Esophagus muscularis mucosa (tissue), 4 donors: ENCODE results near the gene GGCX. TPM values are rescaled to one million over a fixed set of nuclear protein-coding genes. Genes with fewer than 3 reads are reported as not detected.

Source experiments
- DNase-seq: peaks from one replicate; pipeline ENCODE4 v3.0.0-alpha.2; 2017; ENCODE audit errors: extremely low spot score
- H3K27ac ChIP-seq, 4 donors: fragments of 200-600 bp; sonication (generic); replicated peaks in 1 of 4; 1 replicate in 3 of 4; 2 replicates in 1 of 4; pipeline ENCODE4 v1.5.1; 2016 to 2019; ENCODE audit warnings: mild to moderate bottlenecking in 1 of 4
- H3K27me3 ChIP-seq, 4 donors: fragments of 200-600 bp; sonication (generic); one replicate each; pipeline versions ENCODE4 v1.5.1 to v1.6.0; 2016 to 2019
- H3K36me3 ChIP-seq, 4 donors: fragments of 200-600 bp; sonication (generic); one replicate each; pipeline ENCODE4 v1.5.1; 2016 to 2019
- H3K4me1 ChIP-seq, 4 donors: fragments of 200-600 bp; sonication (generic); one replicate each; pipeline ENCODE4 v1.5.1; 2016 to 2019
- H3K4me3 ChIP-seq, 4 donors: fragments of 200-600 bp; sonication (generic); 1 replicate in 2 of 4; 2 replicates in 2 of 4; pipeline ENCODE4 v1.5.1; 2016 to 2019; ENCODE audit warnings: mild to moderate bottlenecking in 4 of 4, moderate library complexity in 1 of 4
- H3K9me3 ChIP-seq, 4 donors: fragments of 200-600 bp; sonication (generic); 1 replicate in 3 of 4; 2 replicates in 1 of 4; pipeline ENCODE4 v1.5.1; 2016 to 2019
- CTCF ChIP-seq, 3 experiments: fragments of 200-600 bp in 2 of 3; fragments of 450-650 bp in 1 of 3; sonication (generic) in 2 of 3; IDR thresholded peaks; one replicate each; pipeline ENCODE4 v1.5.1; 2017 to 2019; ENCODE audit warnings: antibody characterized with exemption in 3 of 3, mild to moderate bottlenecking in 2 of 3, moderate library complexity in 1 of 3
- EP300 ChIP-seq: sonication (generic); formaldehyde crosslinking; IDR thresholded peaks from one replicate; pipeline ENCODE4 v1.6.1; 2017; ENCODE audit warnings: antibody characterized with exemption
- POLR2A ChIP-seq: fragments of 450-650 bp; IDR thresholded peaks from one replicate; pipeline ENCODE4 v1.6.1; 2017; ENCODE audit warnings: antibody characterized with exemption, moderate library complexity, mild to moderate bottlenecking, low read depth
- POLR2AphosphoS5 ChIP-seq, 2 donors: sonication (generic); formaldehyde crosslinking; IDR thresholded peaks; one replicate each; pipeline ENCODE4 v1.6.1; 2017; ENCODE audit warnings: antibody characterized with exemption in 2 of 2
- WGBS: methylation state at CpG from one replicate; pipeline ENCODE4 v1.1.5; 2018; 5-methylcytosine and 5-hydroxymethylcytosine counted together
- intact Hi-C: fragments of 100-400 bp; cut with DNase I; formaldehyde crosslinking; loops from one replicate; pipeline ENCODE4 v1.15.1; 2023
- total RNA-seq, 4 donors: library from RNA; depleted of rRNA; stranded (reverse); fragments of >200 nt; gene quantifications; one replicate each; pipeline versions ENCODE4 v1.1.0 to v1.2.1, GENCODE V29; 2016

GGCX gene
- total RNA-seq, 4 donors from 2014 or later: 15.0 to 25.3 (median 19.5) TPM

DNA sequence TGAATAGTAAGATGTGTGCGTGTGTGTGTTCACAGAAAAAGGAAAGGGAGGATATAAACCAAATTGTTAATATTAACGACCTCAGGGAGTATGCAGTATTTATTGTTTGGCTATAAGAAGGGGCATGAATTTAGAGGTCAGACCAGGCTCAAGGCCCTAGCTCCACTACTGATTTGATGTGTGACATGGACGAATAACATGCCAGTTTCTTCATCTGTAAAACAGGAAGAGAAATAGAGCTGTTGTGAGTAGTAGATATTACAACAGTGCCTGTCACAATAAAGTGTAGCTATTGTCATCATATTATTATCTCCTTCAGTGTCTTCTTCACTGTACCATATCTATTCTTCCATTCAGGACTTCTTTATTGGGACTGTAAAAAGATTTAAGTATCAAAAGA lies 26.4 kb downstream of the GGCX start:
- no peaks in the 10 kb centered on the region for H3K27me3 ChIP-seq
- H3K4me1 ChIP-seq: peaks cover 10 to 29% (median 20%) of the 10 kb centered on the region in 4 donors
- DNase-seq: no peak
- WGBS: 78% methylated on average over 3 of the region's 3 CpGs
- no peak for TF ChIP-seq POLR2AphosphoS5 (IDR thresholded peaks at IDR 0.05)
- H3K36me3 ChIP-seq: no peaks in the 10 kb centered on the region
- intact Hi-C loops: no loop called here
- no peak overlapping the region for H3K4me3 ChIP-seq
- no peaks in the 10 kb centered on the region for H3K9me3 ChIP-seq
- H3K27ac ChIP-seq: peak overlapping the region in 2 of 4 donors; percentile 99 to 100

GRCh38 chr2:85534099-85534498 lies 27.2 kb downstream of the GGCX start:
- 77% methylated on average over 3 of the region's 3 CpGs for WGBS
- TF ChIP-seq EP300 (no peak), POLR2A (no peak), POLR2AphosphoS5 (IDR thresholded peaks at IDR 0.05) (no peak), CTCF (IDR thresholded peaks at IDR 0.05) (no peak)
- H3K27me3 ChIP-seq: no peaks in the 10 kb centered on the region
- no peaks in the 10 kb centered on the region for H3K9me3 ChIP-seq
- no peaks in the 10 kb centered on the region for H3K36me3 ChIP-seq
- no peak overlapping the region for H3K4me3 ChIP-seq
- no peak overlapping the region for H3K27ac ChIP-seq
- intact Hi-C loops: no loop called here
- DNase-seq: no peak
- H3K4me1 ChIP-seq: peaks cover 10 to 29% (median 20%) of the 10 kb centered on the region in 4 donors

DNA sequence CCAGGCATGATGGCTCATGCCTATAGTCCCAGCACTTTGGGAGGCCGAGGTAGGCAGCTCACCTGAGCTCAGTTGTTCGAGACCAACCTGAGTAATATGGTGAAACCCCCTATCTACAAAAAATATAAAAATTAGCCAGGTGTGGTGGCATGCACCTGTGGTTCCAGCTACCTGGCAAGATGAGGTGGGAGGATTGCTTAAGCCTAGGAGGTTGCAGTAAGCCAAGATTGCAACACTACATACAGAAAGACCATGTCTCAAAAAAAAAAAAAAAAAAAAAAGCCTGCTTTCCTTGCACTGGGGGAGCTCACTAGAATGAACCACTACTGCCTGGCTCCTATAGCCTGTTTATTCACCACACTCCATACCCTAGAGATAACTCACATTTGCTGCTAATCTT lies 29.7 kb downstream of the GGCX start:
- intact Hi-C loops: no loop called here

GRCh38 chr2:85529809-85530208 lies 31.5 kb downstream of the GGCX start:
- WGBS: 100% methylated on average over 1 of the region's 1 CpG
- no peak for DNase-seq
- Histone ChIP-seq H3K27me3 (no peaks in the 10 kb centered on the region), H3K4me1 (peaks cover 4 to 8% (median 7%) of the 10 kb centered on the region in 4 donors), H3K4me3 (no peak overlapping the region), H3K9me3 (no peaks in the 10 kb centered on the region), H3K27ac (no peak overlapping the region), H3K36me3 (no peaks in the 10 kb centered on the region)
- intact Hi-C loops: no loop called here
- no peak for TF ChIP-seq CTCF (IDR thresholded peaks at IDR 0.05)
- TF ChIP-seq POLR2AphosphoS5 (IDR thresholded peaks at IDR 0.05): no peak
- no peak for TF ChIP-seq EP300
- no peak for TF ChIP-seq POLR2A

More for the DNA sequence above, 29.7 kb downstream of the GGCX start:
- no peaks in the 10 kb centered on the region for H3K9me3 ChIP-seq
- H3K27ac ChIP-seq: no peak overlapping the region
- H3K27me3 ChIP-seq: no peaks in the 10 kb centered on the region
- peaks cover under 1 to 15% (median 8%) of the 10 kb centered on the region in 4 donors for H3K4me1 ChIP-seq
- no peaks in the 10 kb centered on the region for H3K36me3 ChIP-seq
- TF ChIP-seq EP300 (no peak), POLR2AphosphoS5 (IDR thresholded peaks at IDR 0.05) (no peak), CTCF (IDR thresholded peaks at IDR 0.05) (no peak), POLR2A (no peak)
- H3K4me3 ChIP-seq: no peak overlapping the region
- DNase-seq: no peak
- WGBS: no CpG with 5 or more reads among the region's 2 CpGs

GRCh38 chr2:85528355-85528754 lies 32.9 kb downstream of the GGCX start:
- Histone ChIP-seq H3K27ac (no peak overlapping the region), H3K4me3 (no peak overlapping the region), H3K4me1 (peaks cover 17 to 22% (median 21%) of the 10 kb centered on the region in 4 donors), H3K27me3 (no peaks in the 10 kb centered on the region), H3K9me3 (no peaks in the 10 kb centered on the region), H3K36me3 (no peaks in the 10 kb centered on the region)
- 83% methylated on average over 2 of the region's 2 CpGs for WGBS
- DNase-seq: no peak
- intact Hi-C loops: no loop called here
- TF ChIP-seq POLR2AphosphoS5 (IDR thresholded peaks at IDR 0.05) (no peak), EP300 (no peak), POLR2A (no peak), CTCF (IDR thresholded peaks at IDR 0.05) (no peak)
